Hematopoietic multipotent progenitor cell treated with erythropoietin and hydrocortisone succinate and interleukin-3 and kit ligand, for 4 days (in vitro differentiated cells): ENCODE data around the gene ST8SIA5.
A peak's percentile ranks its signal among the peaks of the same experiment; 100 is the strongest.

Source experiments
- DNase-seq: peaks from one replicate; pipeline ENCODE4 v3.0.0-alpha.2; 2015

Gene ST8SIA5

DNA sequence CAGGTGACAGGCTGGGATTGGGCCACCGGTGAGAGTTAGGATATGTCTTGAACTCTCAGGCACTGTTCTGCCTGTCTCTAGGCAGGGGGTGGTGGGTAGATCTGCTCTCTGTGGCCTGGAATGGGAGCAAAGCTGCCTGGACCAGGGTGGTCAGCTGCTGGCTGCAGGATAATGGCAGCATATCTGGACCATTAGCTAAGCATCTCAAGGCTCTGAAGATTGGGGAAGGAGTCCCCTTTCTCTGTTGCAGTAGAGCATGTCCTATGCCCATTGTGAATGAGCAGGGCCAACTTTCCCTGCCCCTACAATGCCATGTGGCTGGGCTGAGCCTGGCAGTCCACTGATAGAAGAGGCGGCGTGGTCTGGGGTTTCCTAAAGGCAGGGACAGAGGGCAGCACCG is 134.4 kb downstream of the ST8SIA5 start:
- peak; percentile 17 for DNase-seq

DNA sequence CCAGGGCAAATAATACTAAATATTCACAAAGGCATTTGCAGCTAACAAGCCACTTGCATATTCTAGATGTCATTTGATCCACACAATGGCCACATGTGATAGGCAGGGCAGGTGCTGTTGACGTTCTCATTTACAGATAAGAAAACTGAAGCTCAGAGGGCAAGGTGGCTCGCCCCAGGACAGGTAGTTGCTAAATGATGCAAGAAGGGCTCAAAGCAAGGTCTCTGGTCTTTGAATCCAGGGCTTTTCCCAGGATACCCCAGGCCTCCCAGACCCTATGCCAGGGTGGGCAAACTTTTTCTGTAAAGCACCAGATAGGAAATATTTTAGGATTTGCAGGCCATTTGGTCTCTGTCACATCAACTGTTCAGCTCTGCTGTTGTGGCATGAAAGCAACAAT is 135.0 kb downstream of the ST8SIA5 start:
- DNase-seq = no peak

DNA sequence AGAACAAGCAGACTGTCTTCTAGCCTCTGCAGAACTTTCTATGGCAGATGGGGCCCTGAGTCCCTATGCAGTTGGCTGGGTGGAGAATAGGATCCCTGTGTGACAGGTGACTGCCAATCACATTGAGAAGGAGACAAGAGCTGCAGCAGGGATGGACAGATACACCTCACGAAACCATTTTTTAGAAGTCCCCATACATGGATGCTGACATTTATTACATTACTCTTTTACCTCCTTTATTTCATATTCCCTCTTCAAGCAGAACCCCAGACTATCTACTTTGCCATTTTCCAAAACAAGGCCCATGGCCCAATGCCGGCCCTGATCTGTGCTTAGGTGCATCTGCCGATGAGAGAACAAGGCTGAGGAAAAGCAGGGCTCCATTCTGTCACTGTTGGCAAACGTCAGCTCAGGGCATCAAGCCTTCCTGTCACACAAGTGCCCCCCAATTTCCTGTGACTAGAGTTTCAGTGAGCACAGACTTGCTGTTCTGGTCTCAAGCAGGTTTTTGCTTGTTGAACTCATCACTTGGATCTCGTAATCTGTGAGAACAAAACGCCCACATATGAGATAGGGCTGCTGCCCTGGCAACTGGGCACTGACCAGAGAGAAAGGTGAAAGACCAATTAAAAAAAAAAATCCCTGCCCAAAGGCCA is 135.6 kb downstream of the ST8SIA5 start:
- DNase-seq = no peak

DNA sequence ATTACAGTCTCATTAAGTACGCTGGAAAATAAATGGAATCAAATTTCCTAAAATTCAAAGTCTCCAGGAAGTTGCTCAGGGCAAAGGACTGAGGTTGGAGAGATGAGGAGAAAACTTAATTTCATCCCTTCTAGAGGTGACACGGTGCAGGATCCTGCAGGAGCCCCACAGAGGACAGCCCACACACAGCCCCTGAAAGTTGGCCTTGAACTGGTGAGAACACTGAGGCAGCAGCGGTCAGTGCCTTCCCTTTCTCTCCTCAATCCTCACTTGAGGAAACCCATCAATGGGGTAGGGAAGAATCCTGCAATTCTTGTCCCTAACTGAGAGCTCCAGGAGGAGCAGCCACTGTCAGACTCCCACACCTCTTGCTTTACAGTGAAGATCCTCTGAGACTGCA is 137.3 kb downstream of the ST8SIA5 start:
- DNase-seq = no peak
